Head of caudate nucleus (tissue), 42 donors: ENCODE measurements around the gene BAG3.
A peak's percentile ranks its signal among the peaks of the same experiment; 100 is the strongest.
"Not testable (repeated sequence)": the region's sequence is repeated elsewhere in the genome, so short reads cannot be mapped to it uniquely, and the experiment has no call there.

ENCODE experiments used
- DNase-seq, 42 donors: peaks; one replicate each; pipeline versions ENCODE4 v3.0.0 to v3.0.0-alpha.2; 2020 to 2021; ENCODE audit warnings: mixed read lengths in 7 of 42
- intact Hi-C: fragments of 100-400 bp; cut with DNase I; formaldehyde crosslinking; loops from one replicate; pipeline ENCODE4 v1.15.0; 2022

BAG3 gene

GRCh38 chr10:119658274-119658673, 7.1 kb downstream of the BAG3 start:
- intact Hi-C loops, result no loop called here
- DNase-seq, result peak in 35 of 42 donors; percentile 23 to 88 (median 52)

GRCh38 chr10:119659951-119660350, 8.8 kb downstream of the BAG3 start:
- intact Hi-C loops, result no loop called here
- peak in 1 of 42 donors; percentile 17 for DNase-seq

DNA sequence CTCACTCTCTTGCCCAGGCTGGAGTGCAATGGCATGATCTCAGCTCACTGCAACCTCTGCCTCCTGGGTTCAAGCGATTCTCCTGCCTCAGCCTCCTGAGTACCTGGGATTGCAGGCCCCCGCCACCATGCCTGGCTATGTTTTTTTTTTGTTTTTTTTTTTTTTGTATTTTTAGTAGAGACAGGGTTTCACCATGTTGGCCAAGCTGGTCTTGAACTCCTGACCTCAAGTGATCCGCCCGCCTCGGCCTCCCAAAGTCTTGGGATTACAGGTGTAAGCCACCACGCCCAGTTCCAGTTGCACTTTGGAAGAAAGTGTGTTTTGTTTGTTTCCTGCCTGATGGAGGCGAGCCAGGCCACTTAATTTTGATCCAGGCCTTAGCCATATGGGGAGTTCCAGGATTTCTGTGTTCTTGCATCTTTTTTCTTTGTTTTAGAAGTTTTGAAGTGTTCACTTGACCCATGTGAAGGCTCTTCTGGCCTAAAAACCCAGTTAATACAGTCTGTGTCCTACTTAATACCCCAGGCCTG, 11.0 kb downstream of the BAG3 start:
- intact Hi-C loops, DNase-seq: not testable (repeated sequence)

- intact Hi-C loops, result no loop called here
- no peak for DNase-seq
Observed at GRCh38 chr10:119663866-119664698, 12.9 kb downstream of the BAG3 start.

- intact Hi-C loops, result no loop called here
- DNase-seq, result no peak
Observed at GRCh38 chr10:119665901-119666708, 14.9 kb downstream of the BAG3 start.

DNA sequence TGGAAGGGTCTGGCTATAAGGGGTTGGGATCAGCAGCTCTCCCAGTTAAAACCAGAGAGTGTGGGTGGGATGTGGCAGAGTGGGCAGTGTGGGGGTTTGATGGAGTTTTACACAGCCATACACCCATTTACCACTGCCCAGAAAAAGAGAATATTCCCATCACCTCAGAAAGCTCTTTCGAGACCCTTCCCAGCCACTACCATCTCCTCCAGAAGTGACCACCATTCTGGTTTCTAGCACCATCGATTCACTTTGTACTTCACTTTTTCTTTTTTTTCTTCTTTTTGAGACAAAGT, 15.5 kb downstream of the BAG3 start:
- intact Hi-C loops, result no loop called here
- no peak for DNase-seq

DNA sequence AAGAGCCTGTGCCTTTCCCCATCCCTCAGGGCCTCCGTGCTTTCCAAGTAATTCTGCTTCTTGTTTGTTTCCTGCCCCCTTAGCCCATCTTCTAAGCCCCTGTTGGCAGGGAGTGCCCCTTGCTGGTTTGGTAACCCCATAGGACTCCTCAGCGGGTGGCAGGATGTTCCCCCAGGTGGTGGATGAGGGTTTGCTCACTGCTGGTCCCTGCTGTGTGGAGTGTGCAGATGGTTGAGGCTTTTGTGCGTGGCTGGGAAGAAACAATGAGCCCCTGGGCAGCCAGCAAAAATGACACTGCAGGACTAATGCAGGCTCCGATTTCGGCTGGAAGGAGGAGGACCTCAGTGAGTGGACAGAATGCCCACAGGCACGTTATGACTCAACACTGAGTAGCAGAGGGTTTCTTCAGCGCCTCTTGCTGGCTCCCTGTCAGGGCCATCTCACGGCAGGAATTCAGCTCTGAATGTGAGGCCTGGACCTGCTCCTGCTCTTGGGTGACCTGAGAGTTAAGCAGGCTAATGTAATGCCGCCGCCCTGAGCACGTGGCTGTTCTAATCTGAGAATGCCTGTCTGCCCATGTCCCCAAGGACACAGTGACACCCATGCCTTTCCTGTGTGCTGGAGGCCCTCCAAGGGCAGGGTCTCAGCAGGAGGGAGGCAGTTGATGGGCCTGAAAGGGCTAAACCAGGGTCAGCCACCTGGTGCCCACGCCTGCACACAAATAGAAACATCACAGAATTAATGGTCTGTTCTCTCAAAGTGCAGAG, 16.6 kb downstream of the BAG3 start:
- peak in 7 of 42 donors; percentile 37 to 81 (median 48) for DNase-seq
- intact Hi-C loops, result no loop called here

- no peak for DNase-seq
Observed at GRCh38 chr10:119668461-119668860, 17.3 kb downstream of the BAG3 start.

DNA sequence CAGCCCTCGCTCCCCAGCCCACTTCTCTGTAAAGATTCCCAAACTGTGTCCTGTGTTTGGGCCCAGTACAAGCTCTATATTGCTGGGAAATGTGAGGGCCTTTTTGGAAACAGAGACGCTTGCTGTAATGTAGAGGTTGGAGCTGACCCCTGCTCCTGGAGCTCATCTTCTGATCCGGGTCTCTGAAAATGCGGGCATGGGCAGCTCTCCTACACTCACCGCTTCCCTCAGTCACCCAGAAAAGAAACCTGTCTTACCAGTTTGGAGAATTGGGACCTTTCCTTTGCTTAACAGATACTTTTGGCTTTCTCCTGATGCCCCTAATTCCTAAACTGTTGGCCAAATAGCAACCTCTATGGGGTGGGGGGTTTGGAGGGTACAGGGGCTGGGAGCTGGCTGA, 18.2 kb downstream of the BAG3 start:
- intact Hi-C loops, result no loop called here
- DNase-seq, result no peak

More at GRCh38 chr10:119668461-119668860, 17.3 kb downstream of the BAG3 start:
- intact Hi-C loops, result no loop called here

GRCh38 chr10:119669975-119670640, 18.9 kb downstream of the BAG3 start:
- intact Hi-C loops, result no loop called here

DNA sequence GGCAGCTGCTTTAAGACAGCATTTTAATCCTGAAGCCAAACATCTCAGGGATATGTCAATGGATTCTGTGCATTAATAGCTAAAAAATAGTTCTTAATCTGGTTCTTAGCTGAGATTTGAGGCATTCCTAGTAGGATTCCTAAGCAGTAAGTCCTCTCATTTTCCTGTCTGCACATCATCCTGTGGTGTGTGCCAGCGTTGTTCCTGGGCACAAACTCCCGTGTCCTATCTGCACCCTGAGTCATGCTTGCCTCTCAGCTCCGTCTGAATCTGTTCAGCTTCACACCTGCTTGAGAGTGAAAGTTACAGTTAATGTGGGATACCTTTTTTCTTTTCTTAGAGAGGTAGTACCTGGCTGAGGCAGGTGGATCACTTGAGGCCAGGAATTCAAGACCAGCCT, 19.5 kb downstream of the BAG3 start:
- no peak for DNase-seq
- intact Hi-C loops, result no loop called here

More at GRCh38 chr10:119669975-119670640, 18.9 kb downstream of the BAG3 start:
- DNase-seq, result no peak

GRCh38 chr10:119671381-119671780, 20.2 kb downstream of the BAG3 start:
- intact Hi-C loops, result no loop called here
- no peak for DNase-seq

- intact Hi-C loops, result no loop called here
- no peak for DNase-seq
Observed at GRCh38 chr10:119672291-119672690, 21.1 kb downstream of the BAG3 start.

DNA sequence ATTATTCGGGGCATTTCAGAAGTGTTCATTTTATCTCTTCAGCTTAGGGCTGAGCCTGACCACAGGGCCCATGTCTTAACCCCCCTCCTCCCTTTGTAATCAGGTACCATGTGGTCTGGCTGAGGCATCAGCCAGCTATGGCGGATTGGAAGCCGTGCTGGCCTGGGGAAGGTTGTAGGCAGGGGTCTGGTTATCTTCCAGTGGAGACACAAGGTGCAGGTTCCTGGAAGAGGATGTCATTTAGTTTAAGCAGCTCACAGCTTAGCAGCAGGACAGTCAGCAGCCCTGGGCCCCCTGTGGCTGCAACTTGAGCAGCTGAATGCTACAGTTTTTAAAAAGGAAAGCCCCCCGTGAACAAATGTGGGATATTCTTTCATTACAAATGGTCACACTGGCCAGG, 22.1 kb downstream of the BAG3 start:
- intact Hi-C loops, result no loop called here
- no peak for DNase-seq

- intact Hi-C loops, result no loop called here
- no peak for DNase-seq
Observed at GRCh38 chr10:119675483-119676170, 24.4 kb downstream of the BAG3 start.

DNA sequence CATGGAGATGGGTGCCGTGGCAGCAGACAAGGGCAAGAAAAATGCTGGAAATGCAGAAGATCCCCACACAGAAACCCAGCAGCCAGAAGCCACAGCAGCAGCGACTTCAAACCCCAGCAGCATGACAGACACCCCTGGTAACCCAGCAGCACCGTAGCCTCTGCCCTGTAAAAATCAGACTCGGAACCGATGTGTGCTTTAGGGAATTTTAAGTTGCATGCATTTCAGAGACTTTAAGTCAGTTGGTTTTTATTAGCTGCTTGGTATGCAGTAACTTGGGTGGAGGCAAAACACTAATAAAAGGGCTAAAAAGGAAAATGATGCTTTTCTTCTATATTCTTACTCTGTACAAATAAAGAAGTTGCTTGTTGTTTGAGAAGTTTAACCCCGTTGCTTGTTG, 25.9 kb downstream of the BAG3 start:
- intact Hi-C loops, result no loop called here
- DNase-seq, result no peak

- intact Hi-C loops, result no loop called here
- no peak for DNase-seq
Observed at GRCh38 chr10:119677904-119678755, 26.9 kb downstream of the BAG3 start.

- intact Hi-C loops, result no loop called here
- no peak for DNase-seq
Observed at GRCh38 chr10:119679480-119679829, 28.3 kb downstream of the BAG3 start.
